ENCODE measurements around the gene BRD4. TPM values are rescaled to one million over a fixed set of nuclear protein-coding genes. Genes with fewer than 3 reads are reported as not detected.

BRD4 gene
- total RNA-seq, 1 donor from 2014 or later: 104 TPM

DNA sequence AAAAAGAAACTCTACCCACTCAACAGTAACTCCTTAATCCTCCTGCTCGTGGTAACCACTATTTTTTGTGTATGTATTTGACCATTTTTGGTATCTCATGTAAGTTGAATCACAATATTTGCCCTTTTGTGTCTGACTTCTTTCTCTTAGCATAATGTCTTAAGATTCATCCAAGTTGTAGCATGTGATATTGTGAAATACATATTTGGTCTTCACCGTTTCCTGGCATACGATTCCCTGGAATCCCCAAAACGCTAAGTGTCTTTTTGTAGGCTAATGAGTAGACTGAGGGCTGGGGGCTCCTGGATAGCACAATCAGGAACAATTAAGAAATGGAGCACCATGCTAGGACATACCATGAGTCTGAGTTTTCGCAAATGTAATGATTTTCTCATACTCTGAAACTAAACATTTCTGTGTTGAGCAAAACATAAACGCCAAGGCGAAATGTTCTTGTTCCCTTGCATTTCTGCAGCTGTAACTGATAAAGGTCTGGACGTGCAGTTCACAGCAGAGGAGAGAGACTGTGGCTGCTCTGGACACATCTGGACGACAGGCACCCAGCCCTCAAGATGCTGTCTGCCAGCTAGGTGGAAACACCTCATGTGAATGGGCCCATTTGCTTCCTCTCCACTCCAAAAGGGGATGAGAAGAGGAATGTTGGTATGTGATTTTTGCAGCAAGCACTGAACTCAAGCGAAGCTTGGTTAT, 38.4 kb downstream of the BRD4 start:
- ATAC-seq: no peak

GRCh38 chr19:15292847-15293582, 39.3 kb downstream of the BRD4 start:
- Histone ChIP-seq H3K36me3 (no peaks in the 10 kb centered on the region), H3K27ac (no peak overlapping the region), H3K4me1 (peaks cover 98% of the 10 kb centered on the region), H3K4me3 (no peak overlapping the region), H3K27me3 (ENCODE audit: low read depth) (no peaks in the 10 kb centered on the region), H3K9me3 (no peaks in the 10 kb centered on the region)
- ATAC-seq: no peak
- intact Hi-C loops (cut with DNase I): no loop called here
- no peak for TF ChIP-seq CTCF (IDR thresholded peaks at IDR 0.05)
- no peak for DNase-seq

More for the DNA sequence above, 38.4 kb downstream of the BRD4 start:
- intact Hi-C loops (cut with DNase I): no loop called here
- H3K4me1 ChIP-seq: peaks cover 98% of the 10 kb centered on the region
- TF ChIP-seq CTCF (IDR thresholded peaks at IDR 0.05): no peak
- no peaks in the 10 kb centered on the region for H3K36me3 ChIP-seq
- no peaks in the 10 kb centered on the region for H3K27me3 ChIP-seq (ENCODE audit: low read depth)
- DNase-seq: no peak
- no peak overlapping the region for H3K4me3 ChIP-seq
- no peak overlapping the region for H3K27ac ChIP-seq
- H3K9me3 ChIP-seq: no peaks in the 10 kb centered on the region

DNA sequence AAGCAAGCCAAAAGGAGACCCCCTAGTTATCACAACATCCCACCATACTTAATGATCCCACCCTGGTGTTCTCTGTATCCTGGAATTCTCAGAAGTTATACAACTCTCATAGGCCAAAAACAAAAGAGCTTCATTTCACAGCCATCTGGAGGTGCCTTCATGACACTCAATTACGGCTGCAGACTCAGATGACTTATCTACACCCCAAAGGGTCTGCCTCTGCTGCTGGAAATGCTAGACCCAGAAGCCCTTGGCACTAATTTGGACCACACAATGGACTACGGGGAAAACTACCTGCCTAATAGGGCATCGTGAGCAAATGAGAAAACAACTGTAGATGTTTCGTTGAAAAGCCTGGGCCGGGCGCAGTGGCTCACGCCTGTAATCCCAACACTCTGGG, 40.2 kb downstream of the BRD4 start:
- intact Hi-C loops (cut with DNase I): no loop called here
- ATAC-seq (no peak), DNase-seq (no peak)
- H3K4me1 ChIP-seq: peaks cover 98% of the 10 kb centered on the region
- no peak overlapping the region for H3K4me3 ChIP-seq
- no peak for TF ChIP-seq CTCF (IDR thresholded peaks at IDR 0.05)
- no peak overlapping the region for H3K27ac ChIP-seq
- H3K27me3 ChIP-seq (ENCODE audit: low read depth): no peaks in the 10 kb centered on the region
- no peaks in the 10 kb centered on the region for H3K36me3 ChIP-seq
- no peaks in the 10 kb centered on the region for H3K9me3 ChIP-seq

GRCh38 chr19:15291548-15292021, 40.8 kb downstream of the BRD4 start:
- intact Hi-C loops (cut with DNase I): no loop called here
- Histone ChIP-seq H3K4me1 (peaks cover 98% of the 10 kb centered on the region), H3K4me3 (no peak overlapping the region), H3K36me3 (no peaks in the 10 kb centered on the region), H3K9me3 (no peaks in the 10 kb centered on the region), H3K27me3 (ENCODE audit: low read depth) (no peaks in the 10 kb centered on the region), H3K27ac (no peak overlapping the region)
- DNase-seq: no peak
- TF ChIP-seq CTCF (IDR thresholded peaks at IDR 0.05): no peak
- ATAC-seq: no peak

DNA sequence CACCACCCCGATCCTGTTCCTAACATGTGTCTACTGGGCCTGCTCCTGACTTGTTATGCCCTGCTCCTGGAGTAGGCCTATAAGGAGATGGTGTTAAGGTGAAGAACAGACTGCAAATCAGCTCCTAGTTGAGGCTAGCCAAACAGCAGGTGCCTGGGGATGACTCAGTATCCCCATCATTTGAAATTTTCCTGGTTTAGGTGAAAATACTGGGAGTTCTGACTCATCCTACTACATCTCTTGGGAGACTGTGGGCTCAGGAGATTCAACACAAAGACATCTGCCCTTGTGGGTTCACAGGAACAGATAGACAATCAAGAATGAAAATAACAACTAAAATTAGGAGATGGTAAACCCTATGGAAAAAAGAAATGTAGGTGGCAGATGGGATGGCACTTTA, 41.2 kb downstream of the BRD4 start:
- Histone ChIP-seq H3K27me3 (ENCODE audit: low read depth) (no peaks in the 10 kb centered on the region), H3K9me3 (no peaks in the 10 kb centered on the region), H3K4me3 (no peak overlapping the region), H3K27ac (no peak overlapping the region), H3K36me3 (no peaks in the 10 kb centered on the region), H3K4me1 (peaks cover 98% of the 10 kb centered on the region)
- ATAC-seq (no peak), DNase-seq (no peak)
- intact Hi-C loops (cut with DNase I): no loop called here
- no peak for TF ChIP-seq CTCF (IDR thresholded peaks at IDR 0.05)

All from lower lobe of right lung (tissue), 2 donors.